GM12892 (cell line): Measurements from ENCODE around the gene CHD5.

Source experiments
- POLR2A ChIP-seq: IDR thresholded peaks from 2 replicates; pipeline ENCODE4 v1.6.1; 2011; ENCODE audit warnings: low read depth, low read length, control low read depth
- TAF1 ChIP-seq: IDR thresholded peaks from 2 replicates; pipeline ENCODE4 v1.6.1; 2011; ENCODE audit warnings: low read depth, mild to moderate bottlenecking, control low read depth, low read length, borderline replicate concordance

DNA sequence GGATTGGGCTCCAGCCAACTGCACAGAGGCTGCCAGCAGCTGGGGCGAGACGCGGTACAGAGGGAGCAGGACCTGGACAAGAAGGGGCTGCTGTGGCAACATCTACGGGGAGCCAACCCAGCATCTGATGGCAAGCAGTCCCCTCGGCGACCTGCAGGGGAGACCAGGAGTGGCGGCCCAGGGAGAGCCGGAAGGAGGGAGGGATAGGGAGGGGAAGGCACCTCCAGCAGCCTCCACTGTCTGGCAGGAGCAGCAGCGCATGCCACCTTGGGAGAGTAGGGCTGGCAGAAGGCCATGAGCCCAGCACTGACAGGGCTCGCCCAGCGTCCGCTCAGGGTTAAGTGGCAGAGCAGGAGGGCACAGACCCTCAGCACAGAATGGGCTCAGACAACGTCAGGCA is 17.3 kb downstream of the CHD5 start:
- TF ChIP-seq POLR2A (no peak), TAF1 (no peak)
